K562 (cell line): ENCODE data around the gene CEP131. TPM values are rescaled to one million over a fixed set of nuclear protein-coding genes. Genes with fewer than 3 reads are reported as not detected.

Experiments
- ATAC-seq: fragments of 200-7000 bp; cut with Tn5 transposase; 3 replicates; pipeline ENCODE4 v1.9.1; 2020; ENCODE audit warnings: moderate library complexity
- BruUV-seq: library from RNA; stranded (reverse); fragments of 400-500 nt; replicated peaks from 2 replicates; lab custom pipeline; 2021; lab: Mats Ljungman, UMichigan
- CTCF ChIA-PET: fragments of 300-600 bp; formaldehyde crosslinking; extraction: SDS; loops from one replicate; lab custom pipeline; 2021; ENCODE audit warnings: low intra/inter-chr PET ratio; lab: Yijun Ruan, JAX
- POLR2A ChIA-PET: fragments of 300-600, 350-650 bp; sonication (Branson Sonifier 250); formaldehyde crosslinking; extraction: SDS; loops from one replicate; lab custom pipeline; 2021; ENCODE audit warnings: antibody characterized with exemption, inconsistent platforms; lab: Yijun Ruan, JAX
- DNase-seq, 4 experiments: peaks; one replicate each; pipeline versions ENCODE4 v3.0.0 to v3.0.0-alpha.2; 2011 to 2018; ENCODE audit warnings: low spot score in 3 of 4, mixed read lengths in 3 of 4; ENCODE audit errors: extremely low read depth in 1 of 4
- FAIRE-seq: peaks from 2 replicates; lab custom pipeline; 2011; peaks lifted over from hg19 to GRCh38; lab: Jason Lieb, UNC
- H2AFZ ChIP-seq: 2 replicates; pipeline ENCODE4 v1.6.0; 2011; ENCODE audit warnings: low read depth, low read length, control low read depth, inconsistent platforms
- H3K27ac ChIP-seq: fragments of 200-600 bp; 3 replicates; pipeline ENCODE4 v1.8.0; 2011; ENCODE audit warnings: low read depth, mild to moderate bottlenecking, control low read depth, inconsistent platforms, low read length, moderate library complexity, mixed read lengths; ENCODE audit errors: extremely low read depth
- H3K27me3 ChIP-seq, 2 experiments: fragments of 300-600 bp in 1 of 2; 2 replicates in 1 of 2; 3 replicates in 1 of 2; pipeline versions ENCODE4 v1.6.0 to v1.8.0; 2011; ENCODE audit warnings: inconsistent platforms in 2 of 2, low read length in 2 of 2, mild to moderate bottlenecking in 1 of 2, mixed read lengths in 1 of 2, moderate library complexity in 1 of 2; ENCODE audit not compliant: control insufficient read depth in 2 of 2, insufficient read depth in 2 of 2
- H3K36me3 ChIP-seq: fragments of 300-600 bp; 3 replicates; pipeline ENCODE4 v1.8.0; 2011; ENCODE audit warnings: mild to moderate bottlenecking, low read length, inconsistent platforms; ENCODE audit not compliant: control insufficient read depth, insufficient read depth
- H3K4me1 ChIP-seq, 2 experiments: fragments of 200-600 bp in 1 of 2; replicated peaks in 1 of 2; 2 replicates in 1 of 2; 3 replicates in 1 of 2; pipeline versions ENCODE4 v1.5.1 to v1.8.0; 2011; ENCODE audit warnings: inconsistent platforms in 2 of 2, low read length in 2 of 2, mild to moderate bottlenecking in 1 of 2, mixed read lengths in 1 of 2, moderate library complexity in 1 of 2; ENCODE audit not compliant: control insufficient read depth in 2 of 2, insufficient read depth in 2 of 2
- H3K4me2 ChIP-seq: 2 replicates; pipeline ENCODE4 v1.6.1; 2011; ENCODE audit warnings: low read length, control low read depth, inconsistent platforms, mixed read lengths; ENCODE audit not compliant: insufficient read depth
- H3K4me3 ChIP-seq: fragments of 200-600 bp; sonication (generic), shearing (Covaris generic); 2 replicates; pipeline ENCODE4 v1.5.1; 2016; ENCODE audit warnings: control low read depth, inconsistent platforms
- H3K79me2 ChIP-seq: fragments of 200-600 bp; 3 replicates; pipeline ENCODE4 v1.8.0; 2011; ENCODE audit warnings: low read length, inconsistent platforms; ENCODE audit not compliant: control insufficient read depth, insufficient read depth
- H3K9ac ChIP-seq, 2 experiments: 2 replicates each; pipeline versions ENCODE4 v1.6.0 to v1.6.1; 2011; ENCODE audit warnings: low read depth in 2 of 2, low read length in 2 of 2, control low read depth in 1 of 2, inconsistent platforms in 1 of 2, mild to moderate bottlenecking in 1 of 2, mixed read lengths in 1 of 2; ENCODE audit not compliant: insufficient read depth in 1 of 2
- H3K9me1 ChIP-seq: one replicate; pipeline ENCODE4 v1.6.0; 2011; ENCODE audit warnings: inconsistent platforms, mild to moderate bottlenecking, low read length, moderate library complexity; ENCODE audit not compliant: control insufficient read depth, insufficient read depth
- H3K9me3 ChIP-seq: replicated peaks from 2 replicates; pipeline ENCODE4 v1.5.1; 2011; ENCODE audit warnings: low read depth, low read length, inconsistent platforms; ENCODE audit not compliant: control insufficient read depth, insufficient read depth
- H4K20me1 ChIP-seq: replicated peaks from 2 replicates; pipeline ENCODE4 v1.6.1; 2011; ENCODE audit warnings: low read length, inconsistent platforms, mixed read lengths; ENCODE audit not compliant: control insufficient read depth, insufficient read depth
- HNRNPL ChIP-seq: fragments of 200-400 bp; formaldehyde crosslinking; IDR thresholded peaks from 2 replicates; pipeline ENCODE4 v1.6.1; 2017; ENCODE audit warnings: low read depth, mild to moderate bottlenecking, low read length
- HSF4 ChIP-seq: fragments of 250-450 bp; sonication (Bioruptor Pico); IDR thresholded peaks from 2 replicates; pipeline ENCODE4 v2.1.2; 2022; ENCODE audit warnings: mild to moderate bottlenecking, moderate library complexity, borderline replicate concordance
- IRF2 ChIP-seq: sonication (generic); formaldehyde crosslinking; IDR thresholded peaks from 2 replicates; pipeline ENCODE4 v1.8.1; 2022; ENCODE audit warnings: mild to moderate bottlenecking, missing genetic modification reagents
- POLR2G ChIP-seq: fragments of 200-400 bp; formaldehyde crosslinking; IDR thresholded peaks from 2 replicates; pipeline ENCODE4 v1.6.1; 2017; ENCODE audit warnings: low read depth, mild to moderate bottlenecking, antibody characterized with exemption, low read length, moderate library complexity
- RBM15 ChIP-seq: fragments of 200-400 bp; formaldehyde crosslinking; IDR thresholded peaks from 2 replicates; pipeline ENCODE4 v1.6.1; 2018; ENCODE audit warnings: mild to moderate bottlenecking, low read length, moderate library complexity; ENCODE audit not compliant: insufficient read depth
- SMARCB1 ChIP-seq: IDR thresholded peaks from 2 replicates; pipeline ENCODE4 v1.6.1; 2011; ENCODE audit warnings: improper control_type of control experiment, low read depth; ENCODE audit not compliant: insufficient read length
- SP2 ChIP-seq: IDR thresholded peaks from 2 replicates; pipeline ENCODE4 v1.6.1; 2011; ENCODE audit warnings: mild to moderate bottlenecking, low read depth, low read length, moderate library complexity; ENCODE audit not compliant: poor library complexity, severe bottlenecking; ENCODE audit errors: extremely low read depth
- ZBTB7A ChIP-seq: IDR thresholded peaks from 2 replicates; pipeline ENCODE4 v1.6.1; 2011; ENCODE audit warnings: low read depth, mild to moderate bottlenecking, low read length, moderate library complexity, borderline replicate concordance; ENCODE audit not compliant: control insufficient read depth
- ZNF253 ChIP-seq: fragments of 250-450 bp; sonication (Bioruptor Pico); conservative IDR thresholded peaks from 2 replicates; pipeline ENCODE4 v1.6.1; 2021; ENCODE audit warnings: mild to moderate bottlenecking
- ZNF408 ChIP-seq: fragments of 250-450 bp; sonication (Bioruptor Pico); IDR thresholded peaks from 2 replicates; pipeline ENCODE4 v1.4.0; 2020; ENCODE audit warnings: low read depth, mild to moderate bottlenecking, moderate library complexity
- ZNF57 ChIP-seq: fragments of 450-650 bp; formaldehyde crosslinking; IDR thresholded peaks from 2 replicates; pipeline ENCODE4 v1.4.0; 2020; ENCODE audit warnings: mild to moderate bottlenecking, moderate library complexity
- ZNF699 ChIP-seq: fragments of 250-450 bp; sonication (Bioruptor Pico); IDR thresholded peaks from 2 replicates; pipeline ENCODE4 v1.8.0; 2021; ENCODE audit warnings: mild to moderate bottlenecking, moderate library complexity; ENCODE audit not compliant: insufficient replicate concordance
- ZNF707 ChIP-seq: fragments of 250-450 bp; sonication (Bioruptor Pico); conservative IDR thresholded peaks from 2 replicates; pipeline ENCODE4 v1.8.0; 2022; ENCODE audit warnings: inconsistent platforms, mild to moderate bottlenecking, moderate library complexity
- WGBS: fragments of 100-300 bp; shearing (Covaris generic); methylation state at CpG from one replicate; pipeline ENCODE4 v1.1.6; 2016; ENCODE audit warnings: low coverage, mixed read lengths; ENCODE audit not compliant: insufficient coverage; ENCODE audit errors: missing lambda C conversion rate; 5-methylcytosine and 5-hydroxymethylcytosine counted together
- in situ Hi-C: fragments of 300-500 bp; cut with MboI; formaldehyde crosslinking; loops from 4 replicates; pipeline ENCODE4 v1.15.0; 2018; ENCODE audit warnings: inconsistent platforms, mixed read lengths
- intact Hi-C: fragments of 100-400 bp; cut with micrococcal nuclease; formaldehyde crosslinking; loops from 2 replicates; pipeline ENCODE4 v1.14.2; 2022
- polyA plus RNA-seq, 8 experiments: library from polyadenylated mRNA; depleted of rRNA in 4 of 8; stranded (reverse) in 5 of 8; unstranded in 3 of 8; fragments of >200 nt; fragmentation: Nextera tagmentation in 2 of 8; fragmentation: Illumina TruSeq in 1 of 8; extraction: Ambion mirVana in 2 of 8; extraction: Trizol in 1 of 8; gene quantifications; 2 replicates each; pipeline versions ENCODE4 v1.2.1 to v1.2.3, GENCODE V29; 2011 to 2014; ENCODE audit warnings: inconsistent platforms in 1 of 8, missing spikeins in 1 of 8
- total RNA-seq, 7 experiments: library from RNA; depleted of rRNA in 6 of 7; stranded (reverse); fragments of >200 nt in 6 of 7; fragmentation: Illumina TruSeq in 2 of 7; extraction: Trizol in 2 of 7; gene quantifications; 2 replicates each; pipeline versions ENCODE4 v1.2.1 to v1.2.3, GENCODE V29; 2011 to 2021; ENCODE audit warnings: low replicate concordance in 1 of 7
- TF ChIP-seq, protein P1 (sequence below): fragments of 250-450 bp; sonication (Bioruptor Pico); IDR thresholded peaks from 2 replicates; pipeline ENCODE4 v1.8.0; 2021; ENCODE audit warnings: borderline replicate concordance, mild to moderate bottlenecking, moderate library complexity; ENCODE audit not compliant: poor library complexity, severe bottlenecking
- TF ChIP-seq, protein P2 (sequence below): sonication (generic); formaldehyde crosslinking; IDR thresholded peaks from 2 replicates; pipeline ENCODE4 v1.8.0; 2022; ENCODE audit warnings: mild to moderate bottlenecking, missing genetic modification reagents
- TF ChIP-seq, protein P3 (sequence below): sonication (generic); formaldehyde crosslinking; IDR thresholded peaks from 2 replicates; pipeline ENCODE4 v1.8.0; 2022; ENCODE audit warnings: mild to moderate bottlenecking, missing genetic modification reagents, borderline replicate concordance
- TF ChIP-seq, protein P4 (sequence below): sonication (generic); formaldehyde crosslinking; IDR thresholded peaks from 2 replicates; pipeline ENCODE4 v1.8.1; 2023; ENCODE audit warnings: mild to moderate bottlenecking, missing genetic modification reagents

The CEP131 gene
- total and polyA plus RNA-seq, 9 of the 15 experiments (the other 6 are each of a cell fraction or from before 2014, with no cell fraction given), result 0.24 to 21.2 (median 2.3) TPM

DNA sequence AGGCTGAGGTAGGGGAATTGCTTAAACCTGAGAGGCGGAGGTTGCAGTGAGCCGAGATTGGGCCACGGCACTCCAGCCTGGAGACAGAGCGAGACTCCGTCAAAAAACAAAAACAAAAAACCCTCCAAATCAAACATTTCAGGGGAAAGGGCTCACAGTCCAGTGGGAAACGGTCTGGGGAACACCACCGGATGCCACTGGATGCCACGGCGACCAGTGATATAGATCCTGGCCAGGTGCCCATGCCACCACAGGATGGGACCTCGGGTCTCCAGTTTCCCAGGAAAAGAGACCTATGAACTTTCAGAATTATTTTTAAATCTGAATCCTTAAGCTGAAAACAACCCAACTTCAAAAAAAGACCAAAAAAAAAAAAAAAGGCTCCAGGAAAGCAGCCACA, 12.3 kb downstream of the CEP131 start:
- Histone ChIP-seq H2AFZ (no peak overlapping the region), H3K9me3 (no peaks in the 10 kb centered on the region), H4K20me1 (no peaks in the 10 kb centered on the region), H3K79me2 (no peaks in the 10 kb centered on the region), H3K27me3 (no peaks in the 10 kb centered on the region), H3K9ac (no peak overlapping the region)
- ChIA-PET POLR2A (interaction anchor here (1.1 kb wide), 1 partner anchor 28 kb away, joined by 6 read pairs; the partner anchor contains the start of genes NDUFAF8 and TEPSIN), CTCF (no interaction called here)
- no peak for FAIRE-seq
- in situ Hi-C loops (no loop called here), intact Hi-C loops (no loop called here)
- no peak for ATAC-seq
- 81% methylated on average over 9 of the region's 10 CpGs for whole genome bisulfite sequencing
- TF ChIP-seq ZNF699 (CRISPR knock-in tag) (no peak), SMARCB1 (no peak), ZNF707 (no peak), HNRNPL (no peak), SP2 (no peak), RBM15 (no peak), HSF4 (no peak), ZNF408 (CRISPR knock-in tag) (no peak), ZBTB7A (no peak), ZNF253 (CRISPR knock-in tag) (no peak), ZNF57 (CRISPR knock-in tag) (no peak), IRF2 (no peak), POLR2G (no peak)
- TF ChIP-seq, protein P1, sequence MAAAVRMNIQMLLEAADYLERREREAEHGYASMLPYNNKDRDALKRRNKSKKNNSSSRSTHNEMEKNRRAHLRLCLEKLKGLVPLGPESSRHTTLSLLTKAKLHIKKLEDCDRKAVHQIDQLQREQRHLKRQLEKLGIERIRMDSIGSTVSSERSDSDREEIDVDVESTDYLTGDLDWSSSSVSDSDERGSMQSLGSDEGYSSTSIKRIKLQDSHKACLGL (CRISPR knock-in tag), result no peak
- TF ChIP-seq, protein P2, sequence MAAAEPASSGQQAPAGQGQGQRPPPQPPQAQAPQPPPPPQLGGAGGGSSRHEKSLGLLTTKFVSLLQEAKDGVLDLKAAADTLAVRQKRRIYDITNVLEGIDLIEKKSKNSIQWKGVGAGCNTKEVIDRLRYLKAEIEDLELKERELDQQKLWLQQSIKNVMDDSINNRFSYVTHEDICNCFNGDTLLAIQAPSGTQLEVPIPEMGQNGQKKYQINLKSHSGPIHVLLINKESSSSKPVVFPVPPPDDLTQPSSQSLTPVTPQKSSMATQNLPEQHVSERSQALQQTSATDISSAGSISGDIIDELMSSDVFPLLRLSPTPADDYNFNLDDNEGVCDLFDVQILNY (CRISPR knock-in tag), result no peak
- TF ChIP-seq, protein P3, sequence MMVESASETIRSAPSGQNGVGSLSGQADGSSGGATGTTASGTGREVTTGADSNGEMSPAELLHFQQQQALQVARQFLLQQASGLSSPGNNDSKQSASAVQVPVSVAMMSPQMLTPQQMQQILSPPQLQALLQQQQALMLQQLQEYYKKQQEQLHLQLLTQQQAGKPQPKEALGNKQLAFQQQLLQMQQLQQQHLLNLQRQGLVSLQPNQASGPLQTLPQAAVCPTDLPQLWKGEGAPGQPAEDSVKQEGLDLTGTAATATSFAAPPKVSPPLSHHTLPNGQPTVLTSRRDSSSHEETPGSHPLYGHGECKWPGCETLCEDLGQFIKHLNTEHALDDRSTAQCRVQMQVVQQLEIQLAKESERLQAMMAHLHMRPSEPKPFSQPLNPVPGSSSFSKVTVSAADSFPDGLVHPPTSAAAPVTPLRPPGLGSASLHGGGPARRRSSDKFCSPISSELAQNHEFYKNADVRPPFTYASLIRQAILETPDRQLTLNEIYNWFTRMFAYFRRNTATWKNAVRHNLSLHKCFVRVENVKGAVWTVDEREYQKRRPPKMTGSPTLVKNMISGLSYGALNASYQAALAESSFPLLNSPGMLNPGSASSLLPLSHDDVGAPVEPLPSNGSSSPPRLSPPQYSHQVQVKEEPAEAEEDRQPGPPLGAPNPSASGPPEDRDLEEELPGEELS (CRISPR knock-in tag), result no peak
- TF ChIP-seq, protein P4, sequence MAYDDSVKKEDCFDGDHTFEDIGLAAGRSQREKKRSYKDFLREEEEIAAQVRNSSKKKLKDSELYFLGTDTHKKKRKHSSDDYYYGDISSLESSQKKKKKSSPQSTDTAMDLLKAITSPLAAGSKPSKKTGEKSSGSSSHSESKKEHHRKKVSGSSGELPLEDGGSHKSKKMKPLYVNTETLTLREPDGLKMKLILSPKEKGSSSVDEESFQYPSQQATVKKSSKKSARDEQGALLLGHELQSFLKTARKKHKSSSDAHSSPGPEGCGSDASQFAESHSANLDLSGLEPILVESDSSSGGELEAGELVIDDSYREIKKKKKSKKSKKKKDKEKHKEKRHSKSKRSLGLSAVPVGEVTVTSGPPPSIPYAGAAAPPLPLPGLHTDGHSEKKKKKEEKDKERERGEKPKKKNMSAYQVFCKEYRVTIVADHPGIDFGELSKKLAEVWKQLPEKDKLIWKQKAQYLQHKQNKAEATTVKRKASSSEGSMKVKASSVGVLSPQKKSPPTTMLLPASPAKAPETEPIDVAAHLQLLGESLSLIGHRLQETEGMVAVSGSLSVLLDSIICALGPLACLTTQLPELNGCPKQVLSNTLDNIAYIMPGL (CRISPR knock-in tag), result no peak
- TF ChIP-seq, all 486 proteins: peak for 0
- H3K36me3 ChIP-seq, result 0 out of 3 replicates have a peak, but pooled peaks cover 3% of the 10 kb centered on the region
- peaks cover 0 to 17% of the 10 kb centered on the region in 2 experiments; a peak in 2 of 5 replicates for H3K4me1 ChIP-seq
- no TSS peak for BruUV-seq
- H3K27ac ChIP-seq, result no peak overlapping the region
- H3K4me2 ChIP-seq, result no peak overlapping the region
- DNase-seq, result no peak
- no peaks in the 10 kb centered on the region for H3K9me1 ChIP-seq
- H3K4me3 ChIP-seq, result no peak overlapping the region
